GM18951 (cell line): Measurements from ENCODE around the gene PTPN4.

ENCODE experiments used
- POLR2A ChIP-seq: IDR thresholded peaks from 4 replicates; pipeline ENCODE4 v1.6.1; 2011; ENCODE audit warnings: mild to moderate bottlenecking; ENCODE audit not compliant: insufficient read length, insufficient read depth; ENCODE audit errors: extremely low read depth
- in situ Hi-C: fragments of 300-500 bp; cut with MboI; formaldehyde crosslinking; loops from one replicate; pipeline ENCODE4 v1.12.0; 2022; ENCODE audit warnings: low sequenced_read_pairs, mixed read lengths, inconsistent platforms; ENCODE audit not compliant: unreplicated experiment

The PTPN4 gene

DNA sequence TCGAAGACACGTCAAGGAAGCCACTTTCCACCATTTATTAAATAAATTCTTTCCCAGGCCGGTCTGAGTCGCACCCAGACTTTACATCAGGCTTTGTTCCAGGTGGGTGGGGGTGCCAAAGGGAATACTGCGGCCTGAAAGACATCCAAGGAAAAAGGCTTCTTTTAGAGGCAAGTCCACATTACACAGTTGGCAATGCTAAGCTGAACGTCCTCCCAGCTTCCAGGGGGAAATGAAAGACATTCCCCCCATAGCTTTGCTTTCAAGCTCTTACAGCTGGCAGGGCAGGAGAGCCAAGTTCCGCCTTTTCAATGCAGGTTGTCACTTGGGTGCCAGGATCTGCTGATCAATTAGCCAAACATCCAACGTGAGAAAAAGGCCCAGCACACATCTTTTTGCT, 36.5 kb upstream of the PTPN4 start:
- no peak for TF ChIP-seq POLR2A
- in situ Hi-C loops, result no loop called here

DNA sequence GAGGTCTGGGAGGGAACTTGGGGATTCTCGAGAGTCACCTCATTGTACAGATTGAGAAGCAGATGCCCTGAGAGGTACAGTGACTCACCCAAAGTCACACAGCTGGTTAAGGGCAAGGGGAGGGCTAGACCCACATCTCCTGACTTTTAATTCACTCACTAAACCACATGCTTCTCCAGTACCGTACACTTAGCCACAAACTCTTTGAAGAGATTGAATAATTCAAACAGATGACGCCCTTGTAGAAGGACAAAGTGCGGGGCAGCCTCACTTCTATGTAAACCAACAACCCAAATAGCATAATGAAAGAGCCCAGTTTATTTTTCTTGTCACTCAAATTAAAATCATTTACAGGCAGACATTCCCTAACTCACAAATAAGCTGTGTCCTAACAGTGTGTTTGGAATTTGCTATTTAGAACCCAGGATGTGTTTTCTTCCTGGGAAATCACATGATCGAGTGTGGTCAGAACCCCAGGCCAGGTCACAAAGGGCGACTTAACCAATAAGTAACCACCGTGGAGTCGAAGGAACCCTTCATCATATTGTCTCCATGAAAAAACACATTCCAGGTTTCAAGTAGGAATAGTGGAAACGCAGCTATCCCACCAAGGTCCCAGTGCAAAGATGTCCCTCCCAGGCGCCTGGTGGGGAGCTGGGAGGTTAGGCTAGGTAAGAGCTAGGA, 35.8 kb upstream of the PTPN4 start:
- in situ Hi-C loops, result no loop called here
- no peak for TF ChIP-seq POLR2A

GRCh38 chr2:119724656-119725485, 34.9 kb upstream of the PTPN4 start:
- TF ChIP-seq POLR2A, result no peak
- in situ Hi-C loops, result no loop called here

GRCh38 chr2:119727493-119727892, 32.2 kb upstream of the PTPN4 start:
- in situ Hi-C loops, result no loop called here
- no peak for TF ChIP-seq POLR2A

- TF ChIP-seq POLR2A, result no peak
- in situ Hi-C loops, result no loop called here
Measured at GRCh38 chr2:119728421-119728820, 31.3 kb upstream of the PTPN4 start.

- no peak for TF ChIP-seq POLR2A
- in situ Hi-C loops, result no loop called here
Measured at GRCh38 chr2:119730671-119731177, 29.0 kb upstream of the PTPN4 start.

GRCh38 chr2:119731983-119732382, 27.7 kb upstream of the PTPN4 start:
- no peak for TF ChIP-seq POLR2A
- in situ Hi-C loops, result no loop called here

DNA sequence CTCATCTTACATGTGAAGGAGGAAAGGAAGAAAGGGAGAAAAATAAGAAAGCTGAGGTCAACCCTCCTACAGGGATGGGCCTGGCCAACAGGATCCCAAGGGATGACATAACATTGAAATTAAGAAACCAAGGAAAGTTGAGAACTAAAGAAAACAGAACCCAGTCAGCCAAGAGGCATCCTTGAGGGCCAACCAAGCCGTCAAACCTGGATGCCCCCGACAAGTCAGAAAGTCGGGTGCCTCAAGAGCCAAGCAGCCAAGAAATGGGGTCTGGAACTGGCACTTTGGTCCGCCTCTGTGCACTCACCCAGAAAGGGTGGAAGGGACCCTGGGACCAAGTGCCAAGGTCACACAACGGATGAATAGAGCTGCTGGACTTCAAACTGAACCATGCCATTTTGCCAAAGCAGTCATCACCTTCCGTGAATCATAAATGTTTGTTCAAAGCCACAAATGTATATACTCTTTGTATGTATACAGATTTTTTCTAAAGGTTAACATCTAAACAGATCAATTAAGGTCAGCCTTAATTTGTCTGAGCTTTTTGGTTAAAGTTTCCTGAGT, 27.0 kb upstream of the PTPN4 start:
- TF ChIP-seq POLR2A, result no peak
- in situ Hi-C loops, result no loop called here

DNA sequence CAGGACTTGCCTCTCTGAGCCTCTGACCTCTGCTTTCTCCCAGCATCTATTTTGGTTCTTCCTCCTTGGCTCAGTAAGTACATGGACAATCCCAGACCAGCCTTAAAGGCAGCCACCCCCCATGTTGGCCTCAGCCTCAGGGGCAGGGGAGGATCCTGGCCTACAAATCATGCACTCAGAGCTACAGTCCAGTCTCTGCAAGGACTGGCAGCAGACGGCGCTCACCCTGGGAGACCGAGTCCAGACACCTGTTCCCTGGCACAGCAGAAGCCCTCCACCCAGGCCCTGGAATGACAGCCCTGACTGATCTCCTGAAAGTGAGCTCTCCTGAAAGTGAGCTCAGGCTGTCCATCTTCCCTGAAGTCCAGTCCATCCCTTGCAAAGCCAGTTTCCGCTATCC, 25.7 kb upstream of the PTPN4 start:
- no peak for TF ChIP-seq POLR2A
- in situ Hi-C loops, result no loop called here

- TF ChIP-seq POLR2A, result no peak
- in situ Hi-C loops, result no loop called here
Measured at GRCh38 chr2:119735565-119735964, 24.2 kb upstream of the PTPN4 start.

DNA sequence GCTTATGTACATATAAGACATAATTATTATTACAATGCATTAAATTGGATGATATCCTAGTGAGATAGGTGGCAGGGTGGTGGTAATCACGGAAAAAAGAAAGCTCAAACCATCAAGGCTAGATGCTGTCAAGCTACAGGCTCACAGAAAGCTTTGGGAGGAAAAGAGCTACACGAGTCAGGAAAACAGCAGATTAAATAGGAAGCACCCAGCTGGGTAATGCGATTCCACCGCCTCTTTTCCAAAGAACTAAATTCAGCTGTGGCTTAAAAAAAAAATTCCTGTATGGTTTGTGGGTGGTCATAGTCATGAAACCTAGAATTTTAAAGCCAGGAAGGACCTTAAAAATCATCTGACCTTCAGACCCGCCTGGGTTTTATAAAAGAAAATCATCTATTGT, 23.7 kb upstream of the PTPN4 start:
- in situ Hi-C loops, result no loop called here
- no peak for TF ChIP-seq POLR2A

GRCh38 chr2:119739580-119740255, 20.0 kb upstream of the PTPN4 start:
- no peak for TF ChIP-seq POLR2A
- in situ Hi-C loops, result no loop called here

- in situ Hi-C loops, result no loop called here
- no peak for TF ChIP-seq POLR2A
Measured at GRCh38 chr2:119741001-119741400, 18.7 kb upstream of the PTPN4 start.

- in situ Hi-C loops, result no loop called here
- TF ChIP-seq POLR2A, result no peak
Measured at GRCh38 chr2:119741868-119742267, 17.9 kb upstream of the PTPN4 start.
